COLO668 (cell line): ENCODE measurements around the gene RASA3.
"Not testable (repeated sequence)": the region's sequence is repeated elsewhere in the genome, so short reads cannot be mapped to it uniquely, and the experiment has no call there.

ENCODE experiments used
- DNase-seq: peaks from one replicate; lab custom pipeline; 2025; ENCODE audit not compliant: unreplicated experiment; lab: John Stamatoyannopoulos, UW

Gene RASA3

DNA sequence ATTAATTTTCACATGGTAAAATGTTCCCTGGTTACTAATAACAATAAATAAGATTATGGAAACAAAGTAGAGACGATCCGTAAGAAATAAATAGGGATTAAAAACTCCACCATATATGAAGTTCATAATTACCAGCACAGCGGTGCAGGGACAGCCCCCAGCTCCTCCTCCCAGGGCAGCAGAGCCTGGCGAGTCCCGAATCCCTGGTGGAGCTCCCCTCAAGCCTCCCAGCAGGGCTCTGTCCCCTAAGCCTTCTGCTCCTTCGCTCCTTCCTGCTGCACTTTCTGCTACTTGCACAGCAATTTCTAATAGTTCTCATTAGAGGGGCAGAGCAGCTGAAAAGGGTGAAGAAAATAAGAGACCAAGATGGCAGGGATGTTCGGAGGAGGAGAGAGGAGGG lies 43.6 kb downstream of the RASA3 start:
- no peak for DNase-seq

DNA sequence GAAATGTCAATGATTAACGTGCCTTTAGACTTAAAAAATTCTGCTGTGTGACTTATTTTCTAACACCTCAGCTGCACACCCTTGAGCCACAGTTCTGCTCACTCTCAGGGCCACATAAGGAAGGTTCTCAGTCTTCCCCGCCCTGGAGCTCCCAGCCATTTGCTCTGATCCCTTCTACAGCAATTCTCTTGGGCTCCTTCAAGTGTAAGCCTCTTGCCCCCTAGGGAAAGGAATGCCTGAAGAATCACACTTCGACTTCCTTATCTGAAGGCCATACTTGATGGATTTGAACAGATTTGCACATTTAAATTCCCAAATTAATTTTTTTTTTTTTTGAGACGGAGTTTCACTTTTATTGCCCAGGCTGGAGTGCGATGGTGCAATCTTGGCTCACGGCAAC lies 44.2 kb downstream of the RASA3 start:
- DNase-seq: no peak

DNA sequence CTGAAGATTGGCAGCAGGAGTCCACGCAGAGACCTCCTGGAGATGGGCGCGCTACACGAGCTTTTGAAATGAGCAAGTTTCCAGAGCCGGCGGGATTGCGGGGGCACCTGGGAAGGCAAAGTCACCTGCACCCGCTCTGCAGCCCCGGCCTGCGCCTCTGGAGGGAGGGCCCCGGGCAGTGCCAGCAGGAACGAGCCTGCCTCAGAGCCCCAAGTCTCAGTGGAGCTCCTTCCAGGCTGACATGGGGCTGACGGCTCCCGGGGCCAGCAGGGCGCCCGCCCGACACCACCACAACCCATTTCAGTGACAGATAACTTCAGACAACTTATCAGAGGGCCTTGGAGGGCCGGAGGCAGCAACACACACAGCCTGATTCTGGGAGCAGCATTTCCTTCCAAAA lies 45.0 kb downstream of the RASA3 start:
- no peak for DNase-seq

DNA sequence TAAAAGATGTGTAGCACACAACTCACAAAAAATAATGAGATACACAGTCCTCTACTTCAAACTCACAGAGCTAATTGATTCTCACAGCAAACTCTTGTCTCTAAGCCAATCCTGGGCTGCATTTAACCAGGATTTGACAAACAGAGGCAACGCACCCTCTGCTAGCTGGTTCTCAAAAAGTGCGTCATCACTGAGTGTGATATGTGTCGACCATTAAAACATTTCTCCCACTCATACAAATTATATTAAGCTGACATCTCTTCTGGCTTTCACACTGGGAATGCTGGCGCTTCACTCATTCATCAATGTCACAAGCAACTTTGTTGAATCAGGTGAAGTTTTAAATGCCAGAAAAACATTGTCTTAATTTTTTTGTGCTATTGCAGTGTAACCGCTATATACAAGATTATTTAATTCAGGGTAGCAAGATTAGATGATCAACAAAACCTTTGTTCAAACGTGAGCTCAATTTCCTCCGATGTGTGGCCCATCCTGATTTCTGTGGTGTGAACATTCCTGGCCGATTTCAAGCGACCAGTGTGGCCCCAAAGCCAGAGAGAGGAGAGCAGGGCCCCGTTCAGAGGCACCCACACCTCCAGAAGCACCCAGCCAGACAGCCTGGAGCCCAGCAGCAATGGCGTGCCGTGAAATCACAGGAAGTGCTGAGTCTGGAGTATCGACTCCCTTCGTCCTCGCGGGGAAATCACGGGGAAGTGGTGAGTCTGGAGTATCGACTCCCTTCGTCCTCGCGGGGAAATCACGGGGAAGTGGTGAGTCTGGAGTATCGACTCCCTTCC lies 49.4 kb downstream of the RASA3 start:
- DNase-seq: no peak

DNA sequence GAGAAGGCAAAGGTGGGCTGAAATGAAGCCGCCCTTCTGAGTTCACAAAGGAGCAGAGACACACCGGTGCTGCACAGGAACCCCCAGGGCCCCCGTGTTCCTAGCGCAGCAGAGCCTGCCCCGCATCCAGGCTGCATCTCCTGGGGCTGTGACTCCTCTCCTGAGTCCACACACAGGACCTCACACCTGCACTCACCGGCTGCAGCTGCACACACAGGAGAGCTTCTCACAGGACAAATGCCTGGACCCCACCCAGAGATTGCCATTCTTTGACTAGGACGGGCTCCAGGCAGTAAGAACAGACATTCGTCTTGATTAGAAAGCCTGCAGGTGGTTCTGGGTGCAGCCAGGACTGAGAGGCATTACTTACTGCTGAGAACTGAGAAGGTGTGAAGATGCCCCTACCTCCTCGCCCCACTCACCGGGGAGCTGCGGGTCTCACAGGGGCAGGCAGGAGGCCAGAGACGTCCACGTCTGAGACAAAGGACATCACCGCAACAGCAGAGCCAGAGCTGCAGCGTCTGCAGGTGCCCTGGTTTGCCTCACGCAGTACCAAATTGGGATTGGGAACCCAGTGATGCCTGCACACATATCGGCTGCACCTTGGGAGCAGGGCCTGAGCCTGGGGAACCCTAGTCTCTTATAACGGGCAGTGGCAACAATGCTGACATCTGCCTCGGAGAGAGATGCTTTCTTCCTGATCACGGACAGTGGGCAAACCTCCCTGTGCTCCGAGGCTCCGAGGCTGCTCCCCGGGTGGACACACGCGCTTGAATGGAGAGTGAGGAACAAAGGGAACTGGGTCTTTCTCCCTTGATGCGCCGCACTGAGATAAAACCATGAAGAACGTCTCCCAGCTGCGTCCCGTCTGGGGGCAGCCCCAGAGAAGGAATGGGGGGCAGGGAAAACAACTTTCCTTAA lies 50.4 kb downstream of the RASA3 start:
- DNase-seq: peak; percentile 87

DNA sequence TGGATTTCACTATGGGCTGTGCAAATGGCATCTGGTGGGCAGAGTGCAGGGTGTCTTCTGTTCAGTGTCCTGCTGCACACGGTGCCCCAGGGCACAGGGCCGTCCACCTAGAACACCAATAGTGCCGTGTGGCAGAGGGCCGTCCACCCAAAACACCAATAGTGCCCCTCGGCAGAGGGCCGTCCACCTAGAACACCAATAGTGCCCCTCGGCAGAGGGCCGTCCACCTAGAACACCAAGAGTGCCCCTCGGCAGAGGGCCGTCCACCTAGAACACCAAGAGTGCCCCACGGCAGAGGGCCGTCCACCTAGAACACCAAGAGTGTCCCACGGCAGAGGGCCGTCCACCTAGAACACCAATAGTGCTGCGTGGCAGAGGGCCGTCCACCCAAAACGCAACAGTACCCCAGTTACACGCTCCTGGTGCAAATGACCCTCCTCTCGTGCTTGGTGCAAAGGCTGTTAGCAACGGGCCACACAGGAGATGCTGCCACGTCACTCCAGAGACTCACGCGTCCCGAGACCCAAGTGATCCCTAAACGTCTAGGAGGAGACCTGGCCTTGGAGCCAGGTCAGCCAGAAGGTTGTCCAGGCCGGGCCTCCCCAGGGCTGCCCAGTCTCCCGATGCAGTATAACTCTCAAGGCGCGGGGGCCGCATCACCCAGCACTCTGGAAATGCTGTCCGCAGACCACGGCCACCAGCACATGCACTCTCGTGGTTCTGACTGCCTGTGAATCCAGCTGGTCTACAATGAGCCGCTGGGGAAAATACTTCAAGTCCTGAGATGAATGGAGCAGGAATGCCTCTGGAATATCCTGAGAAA lies 51.5 kb downstream of the RASA3 start:
- DNase-seq: no peak

DNA sequence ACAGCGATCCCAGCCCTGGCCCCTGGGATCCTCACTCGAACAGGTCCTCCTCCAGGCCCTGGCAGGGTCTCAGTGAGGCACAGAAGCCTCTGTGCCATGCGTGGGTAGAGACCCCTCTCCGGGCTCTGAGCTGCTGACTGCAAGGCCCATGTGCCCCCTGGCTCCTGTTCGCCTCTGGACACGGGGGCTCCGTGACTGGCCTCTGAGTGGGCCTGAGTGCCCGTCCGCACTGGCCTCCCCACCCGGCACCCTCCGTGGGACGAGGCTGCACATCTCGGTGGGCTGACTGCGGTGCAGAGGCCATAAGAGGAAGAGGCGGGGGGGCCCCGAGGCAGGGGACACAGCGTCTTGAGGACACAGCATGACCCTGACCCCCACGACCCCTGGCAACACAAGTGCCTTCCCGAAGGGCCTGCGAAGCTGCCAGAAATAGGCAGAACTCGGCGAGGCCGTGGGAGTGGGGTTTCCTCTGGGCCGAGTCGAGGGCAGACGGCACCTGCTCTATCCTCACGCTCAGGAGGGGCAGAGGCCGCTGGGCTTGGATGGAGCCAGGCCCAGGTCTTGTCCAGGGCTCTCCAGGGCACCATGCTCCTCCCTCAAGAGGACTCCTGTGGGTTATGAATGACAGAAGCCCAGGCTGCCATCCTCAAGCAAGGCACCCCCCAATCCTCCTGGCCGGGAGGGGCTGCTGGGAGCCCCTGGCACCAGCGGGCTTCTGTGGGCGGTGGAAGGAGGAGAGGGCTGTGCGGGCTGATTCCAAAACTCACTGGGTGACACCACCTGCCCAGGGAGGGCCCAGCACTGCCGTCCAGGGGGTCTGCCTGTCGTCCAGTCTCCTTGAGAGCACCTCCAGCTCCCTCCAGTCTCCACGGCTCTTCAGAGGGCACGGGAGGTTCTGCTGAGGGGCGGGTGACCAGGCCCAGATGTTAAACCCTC lies 52.6 kb downstream of the RASA3 start:
- DNase-seq: no peak

DNA sequence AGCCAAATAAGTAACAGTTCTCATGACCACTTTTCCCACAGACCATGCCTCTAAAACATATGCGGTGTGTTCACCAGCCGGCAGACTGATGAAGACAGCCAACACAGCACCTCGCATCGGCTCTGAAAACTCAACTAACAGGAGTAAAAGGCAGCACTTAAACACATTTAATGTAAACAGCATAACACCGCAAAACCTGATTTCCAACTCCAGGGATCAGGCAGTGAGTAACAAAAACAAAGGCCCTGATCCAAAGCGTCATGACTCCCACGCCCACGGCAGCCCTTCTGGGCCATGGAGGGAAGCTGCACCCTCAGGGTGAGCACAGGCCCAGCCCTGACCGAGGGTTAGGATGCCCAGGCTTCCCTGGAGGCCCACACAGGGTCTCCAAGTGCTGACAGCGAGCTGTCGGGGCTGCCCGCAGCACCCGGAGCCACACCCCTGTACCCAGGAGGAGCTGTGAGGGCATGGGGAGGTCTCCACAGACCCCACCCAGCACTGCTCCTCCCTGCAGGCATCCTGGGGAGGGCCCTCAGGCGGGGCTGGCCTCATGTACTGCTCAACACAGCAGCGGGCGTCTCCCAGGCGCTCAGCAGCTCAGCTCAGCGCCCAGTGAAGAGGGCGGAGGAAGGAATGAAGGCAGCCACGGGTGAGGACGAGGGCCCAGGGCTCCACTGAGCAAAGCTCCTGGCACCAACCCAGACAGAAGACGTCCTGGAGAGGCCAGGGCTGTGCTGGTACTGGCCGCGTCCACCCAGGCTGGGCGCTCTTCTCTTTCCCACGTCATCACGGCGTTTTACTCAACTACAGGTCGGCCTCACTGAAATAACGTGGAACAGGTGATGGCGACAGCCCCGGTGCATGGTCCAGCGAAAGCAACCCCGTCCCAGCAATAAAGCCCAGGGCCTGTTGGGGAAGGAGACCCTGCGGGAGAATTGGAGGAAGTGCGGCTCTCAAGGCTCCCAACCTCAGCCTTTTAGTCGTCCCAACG lies 53.7 kb downstream of the RASA3 start:
- DNase-seq: no peak

DNA sequence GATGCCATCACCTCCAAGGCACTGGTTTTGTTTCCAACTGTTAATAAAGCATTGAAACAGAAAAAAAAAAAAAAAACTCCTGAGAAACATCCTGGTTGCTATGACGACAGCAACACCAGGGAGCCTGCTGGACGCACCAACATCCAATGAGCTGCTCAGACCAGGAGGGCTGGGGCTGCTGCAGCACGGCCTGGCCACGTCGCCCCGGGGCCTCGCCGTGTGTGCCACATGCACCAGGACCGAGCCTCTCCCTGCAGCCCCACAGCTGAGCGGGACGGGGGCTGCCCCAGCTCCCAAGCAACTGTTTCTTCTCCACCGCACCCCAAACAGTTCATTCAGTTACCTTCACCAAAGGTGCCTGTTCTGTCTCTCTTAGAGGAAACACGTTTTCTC lies 54.5 kb downstream of the RASA3 start:
- DNase-seq: no peak

DNA sequence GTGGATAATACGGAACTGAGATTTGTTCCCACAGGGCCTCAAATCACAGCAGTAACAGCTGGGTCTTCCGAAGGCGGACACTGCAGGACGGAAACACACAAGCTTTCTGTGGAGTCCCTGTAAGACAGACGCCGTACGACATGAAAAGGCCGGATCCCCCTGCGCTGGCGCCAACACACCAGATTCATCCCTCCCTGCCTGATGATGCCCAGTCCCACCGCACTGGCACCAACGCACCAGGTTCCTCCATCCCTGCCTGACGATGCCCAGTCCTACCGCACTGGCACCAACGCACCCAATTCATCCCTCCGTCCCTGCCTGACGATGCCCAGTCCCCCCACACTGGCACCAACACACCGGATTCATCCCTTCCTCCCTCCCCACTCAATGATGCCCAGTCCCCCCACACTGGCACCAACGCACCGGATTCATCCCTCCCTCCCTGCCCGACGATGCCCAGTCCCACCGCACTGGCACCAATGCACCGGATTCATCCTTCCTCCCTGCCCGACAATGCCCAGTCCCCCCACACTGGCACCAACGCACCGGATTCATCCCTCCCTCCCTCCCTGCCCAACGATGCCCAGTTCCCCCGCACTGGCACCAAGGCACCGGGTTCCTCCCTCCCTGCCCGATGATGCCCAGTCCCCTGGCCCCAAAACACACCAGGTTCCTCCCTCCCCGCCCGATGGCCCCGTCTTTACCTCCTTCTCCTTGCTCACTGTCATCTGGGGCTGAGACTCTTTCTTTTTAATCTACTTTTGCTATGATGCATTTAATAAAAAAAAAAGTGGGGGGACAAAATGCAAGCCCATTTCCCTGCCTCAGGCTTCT lies 55.1 kb downstream of the RASA3 start:
- no peak for DNase-seq

DNA sequence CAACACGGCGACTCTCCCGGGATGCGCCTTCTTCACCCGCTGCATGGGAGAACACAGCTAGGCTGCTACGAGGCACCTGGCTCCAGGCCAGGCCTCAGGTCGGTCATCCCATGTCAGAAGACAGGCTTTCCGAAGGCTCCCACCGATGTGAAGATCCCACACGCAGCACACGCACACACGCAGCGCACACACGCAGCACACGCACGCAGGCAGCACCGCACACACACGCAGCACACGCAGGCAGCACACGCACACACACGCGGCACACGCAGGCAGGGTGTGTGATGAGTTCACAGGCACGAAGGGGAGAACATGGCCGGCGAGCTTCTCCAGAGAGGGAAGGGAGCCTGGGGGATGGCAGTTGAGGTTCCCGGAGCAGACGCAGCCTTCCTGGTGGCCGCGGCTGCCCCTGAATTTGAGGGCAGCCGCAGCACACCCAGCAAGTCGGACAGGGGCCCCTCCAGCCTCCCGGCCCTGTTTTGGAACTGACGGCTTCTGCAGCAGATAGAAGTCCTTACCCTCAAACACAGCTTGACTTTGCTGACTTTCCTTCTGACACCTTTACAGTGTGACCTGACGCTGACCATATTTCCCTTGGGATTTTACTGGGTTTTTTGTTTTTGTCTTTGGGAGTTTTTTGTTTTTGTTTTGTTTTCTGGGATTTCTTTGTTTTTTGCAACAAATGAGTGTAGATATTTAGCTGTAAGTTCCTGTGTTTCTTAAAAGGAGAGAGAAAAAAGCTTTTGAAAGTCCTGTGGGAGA lies 55.9 kb downstream of the RASA3 start:
- DNase-seq: no peak

DNA sequence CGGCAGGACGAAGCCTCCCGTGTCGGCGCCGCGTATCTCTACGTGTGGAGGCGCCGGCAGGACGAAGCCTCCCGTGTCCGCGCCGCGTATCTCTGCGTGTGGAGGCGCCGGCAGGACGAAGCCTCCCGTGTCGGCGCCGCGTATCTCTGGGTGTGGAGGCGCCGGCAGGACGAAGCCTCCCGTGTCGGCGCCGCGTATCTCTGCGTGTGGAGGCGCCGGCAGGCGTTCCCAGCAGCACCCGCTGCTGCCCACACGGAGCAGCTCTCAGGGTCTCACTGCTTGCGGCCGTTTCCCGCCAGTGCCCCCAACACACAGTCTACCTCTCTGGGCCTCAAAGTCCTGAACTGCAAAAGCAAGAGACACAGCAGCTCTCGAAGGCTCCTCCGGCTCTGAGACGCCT lies 56.6 kb downstream of the RASA3 start:
- DNase-seq: not testable (repeated sequence)

DNA sequence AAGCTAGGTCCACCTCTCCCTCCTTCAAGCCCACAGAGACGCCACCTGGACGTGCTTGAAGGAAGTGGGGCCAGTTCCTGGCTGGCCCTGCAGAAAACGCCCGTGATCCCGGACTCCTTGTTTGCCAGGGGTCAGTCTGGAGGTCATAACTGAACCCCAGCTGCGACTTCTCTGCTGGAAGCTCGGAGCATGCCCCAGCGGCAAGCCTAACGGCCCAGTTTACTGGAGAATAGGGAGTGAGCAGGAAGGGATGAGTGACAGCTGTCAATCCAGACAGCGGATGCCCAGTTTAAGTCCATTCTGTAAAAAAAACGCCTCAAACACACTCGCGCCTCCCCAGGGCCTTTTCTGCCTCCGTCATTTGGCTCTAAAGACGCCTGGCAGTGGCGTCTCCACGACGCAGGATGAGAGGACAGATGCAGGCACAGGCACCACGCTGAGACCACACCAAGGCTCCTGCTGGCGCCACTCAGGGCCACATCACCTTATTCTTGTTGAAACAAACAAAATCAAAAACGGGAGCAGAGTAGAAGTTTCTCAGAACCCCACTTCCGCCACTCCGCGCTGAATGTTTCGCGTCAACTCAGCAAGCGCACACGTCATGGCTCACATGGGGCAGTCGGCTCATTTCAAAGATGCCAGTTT lies 57.6 kb downstream of the RASA3 start:
- no peak for DNase-seq

DNA sequence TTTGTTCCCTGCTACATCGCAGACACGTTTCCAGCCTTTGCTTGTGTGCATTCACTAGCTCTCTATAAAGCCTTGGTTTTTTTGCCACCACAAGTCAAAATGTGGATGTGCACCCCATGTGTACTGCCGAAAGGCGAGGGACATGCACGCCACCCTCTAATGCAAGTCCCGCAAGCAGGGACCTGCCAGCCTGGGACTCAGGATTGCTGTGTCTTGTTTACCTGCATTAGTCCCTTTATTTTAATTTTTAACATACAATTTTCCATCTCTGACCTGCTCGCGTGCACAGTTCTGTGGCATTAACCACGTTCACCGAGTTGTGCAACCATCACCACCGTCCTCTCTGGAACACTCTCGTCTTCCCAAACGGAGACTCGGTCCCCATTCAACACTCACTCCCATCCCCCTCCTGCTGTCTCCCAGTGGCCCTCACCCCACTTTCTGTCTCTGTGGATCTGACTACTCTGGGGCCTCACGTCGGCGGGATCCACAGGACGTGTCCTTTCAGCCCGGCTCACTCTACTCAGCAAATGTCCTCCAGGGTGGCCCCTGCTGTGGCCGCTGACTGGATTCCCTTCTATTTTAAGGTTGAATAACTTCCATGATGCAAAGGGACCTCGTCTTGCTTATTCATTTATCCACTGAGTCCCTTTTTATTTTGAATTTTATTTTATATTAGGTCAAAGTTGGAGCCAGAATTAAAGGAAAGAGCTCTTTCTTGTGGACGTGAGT lies 58.4 kb downstream of the RASA3 start:
- no peak for DNase-seq

DNA sequence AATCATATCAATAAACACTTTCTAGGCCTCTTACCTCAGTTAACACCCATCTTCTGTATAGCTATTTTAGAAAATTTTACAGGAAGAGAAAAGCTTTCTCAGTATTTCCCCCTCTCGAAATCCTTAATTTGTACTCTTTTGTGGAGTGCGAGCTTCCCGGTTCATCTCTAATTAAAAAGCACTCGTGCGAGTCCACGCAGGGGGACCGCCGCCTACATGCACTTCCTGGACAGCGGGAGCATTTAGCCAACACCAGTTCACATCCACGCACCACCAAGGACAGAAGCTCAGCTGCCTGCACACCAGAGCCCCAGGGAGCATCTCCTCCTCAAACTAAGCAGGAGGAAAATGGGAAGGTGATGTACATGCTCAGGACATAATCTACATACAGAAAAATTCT lies 60.0 kb downstream of the RASA3 start:
- no peak for DNase-seq

DNA sequence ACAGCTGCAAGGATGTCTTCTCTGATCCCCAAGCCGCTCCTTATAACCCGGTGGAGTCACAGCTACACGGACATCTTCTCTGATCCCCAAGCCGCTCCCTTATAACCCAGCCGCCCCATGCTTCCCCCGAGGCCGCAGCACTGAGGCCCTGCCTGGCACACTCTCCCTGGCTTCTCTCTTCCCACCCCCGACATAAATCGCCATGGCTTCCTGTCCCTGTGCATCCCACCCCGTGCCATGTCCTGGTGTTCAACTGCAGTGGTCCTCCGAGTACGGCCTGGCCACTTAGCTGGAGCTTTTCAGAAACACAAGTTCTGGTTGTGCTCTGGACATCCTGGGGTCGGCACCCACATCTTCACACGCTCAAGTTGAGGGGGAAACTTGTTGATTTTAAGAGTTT lies 60.4 kb downstream of the RASA3 start:
- DNase-seq: no peak
